NB4 (cell line): ENCODE measurements around the gene DPYD.

Experiments used
- DNase-seq: peaks from one replicate; pipeline ENCODE4 v3.0.0; 2010; ENCODE audit warnings: low read depth
- H3K4me3 ChIP-seq: one replicate; pipeline ENCODE4 v1.5.1; 2011; ENCODE audit warnings: mild to moderate bottlenecking, low read depth, low read length, moderate library complexity
- MYC ChIP-seq: IDR thresholded peaks from 2 replicates; pipeline ENCODE4 v1.6.1; 2011; ENCODE audit warnings: low read depth, low read length
- POLR2A ChIP-seq: IDR thresholded peaks from 2 replicates; pipeline ENCODE4 v1.6.1; 2011; ENCODE audit warnings: mild to moderate bottlenecking; ENCODE audit not compliant: insufficient read length; ENCODE audit errors: extremely low read depth
- TF ChIP-seq, protein P1 (sequence below): IDR thresholded peaks from one replicate; pipeline ENCODE4 v1.5.1; 2012; ENCODE audit warnings: low read depth, low read length
- TF ChIP-seq, protein P2 (sequence below): IDR thresholded peaks from 2 replicates; pipeline ENCODE4 v1.6.1; 2011; ENCODE audit warnings: low read depth, low read length

DPYD gene

DNA sequence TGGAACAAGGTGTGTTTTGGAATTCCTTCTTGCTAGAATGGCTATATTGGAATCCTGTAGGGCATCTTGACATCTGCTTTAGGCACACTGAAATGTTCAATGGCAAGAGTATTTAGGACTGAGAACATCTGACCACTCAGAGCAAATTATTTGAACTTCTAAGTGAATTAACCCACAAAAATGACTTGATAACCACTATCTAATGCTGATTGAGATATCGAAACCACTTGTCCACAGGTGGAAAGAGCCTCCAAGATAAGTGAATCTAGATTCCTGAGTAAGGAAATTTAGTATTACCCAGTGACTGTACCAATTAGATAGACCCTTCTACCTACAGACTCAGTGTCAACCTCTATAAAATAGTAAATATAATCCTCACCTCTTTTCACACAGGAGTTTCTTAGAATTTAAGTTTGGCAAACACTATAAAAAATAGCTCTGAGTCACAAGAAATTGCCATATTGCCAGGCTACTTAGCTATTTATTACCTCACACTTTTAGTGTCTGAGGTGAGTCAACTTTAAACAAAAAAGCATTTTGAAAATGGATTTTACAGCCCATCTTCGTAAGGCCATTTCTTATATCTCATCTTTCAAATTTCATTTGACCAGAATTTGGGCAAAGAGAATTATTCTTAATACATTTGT lies 777.5 kb downstream of the DPYD start:
- TF ChIP-seq, protein P1, sequence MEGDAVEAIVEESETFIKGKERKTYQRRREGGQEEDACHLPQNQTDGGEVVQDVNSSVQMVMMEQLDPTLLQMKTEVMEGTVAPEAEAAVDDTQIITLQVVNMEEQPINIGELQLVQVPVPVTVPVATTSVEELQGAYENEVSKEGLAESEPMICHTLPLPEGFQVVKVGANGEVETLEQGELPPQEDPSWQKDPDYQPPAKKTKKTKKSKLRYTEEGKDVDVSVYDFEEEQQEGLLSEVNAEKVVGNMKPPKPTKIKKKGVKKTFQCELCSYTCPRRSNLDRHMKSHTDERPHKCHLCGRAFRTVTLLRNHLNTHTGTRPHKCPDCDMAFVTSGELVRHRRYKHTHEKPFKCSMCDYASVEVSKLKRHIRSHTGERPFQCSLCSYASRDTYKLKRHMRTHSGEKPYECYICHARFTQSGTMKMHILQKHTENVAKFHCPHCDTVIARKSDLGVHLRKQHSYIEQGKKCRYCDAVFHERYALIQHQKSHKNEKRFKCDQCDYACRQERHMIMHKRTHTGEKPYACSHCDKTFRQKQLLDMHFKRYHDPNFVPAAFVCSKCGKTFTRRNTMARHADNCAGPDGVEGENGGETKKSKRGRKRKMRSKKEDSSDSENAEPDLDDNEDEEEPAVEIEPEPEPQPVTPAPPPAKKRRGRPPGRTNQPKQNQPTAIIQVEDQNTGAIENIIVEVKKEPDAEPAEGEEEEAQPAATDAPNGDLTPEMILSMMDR = no peak
- TF ChIP-seq MYC (no peak), POLR2A (no peak)
- TF ChIP-seq, protein P2, sequence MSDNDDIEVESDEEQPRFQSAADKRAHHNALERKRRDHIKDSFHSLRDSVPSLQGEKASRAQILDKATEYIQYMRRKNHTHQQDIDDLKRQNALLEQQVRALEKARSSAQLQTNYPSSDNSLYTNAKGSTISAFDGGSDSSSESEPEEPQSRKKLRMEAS = no peak
- DNase-seq = no peak
- no peak overlapping the region for H3K4me3 ChIP-seq

DNA sequence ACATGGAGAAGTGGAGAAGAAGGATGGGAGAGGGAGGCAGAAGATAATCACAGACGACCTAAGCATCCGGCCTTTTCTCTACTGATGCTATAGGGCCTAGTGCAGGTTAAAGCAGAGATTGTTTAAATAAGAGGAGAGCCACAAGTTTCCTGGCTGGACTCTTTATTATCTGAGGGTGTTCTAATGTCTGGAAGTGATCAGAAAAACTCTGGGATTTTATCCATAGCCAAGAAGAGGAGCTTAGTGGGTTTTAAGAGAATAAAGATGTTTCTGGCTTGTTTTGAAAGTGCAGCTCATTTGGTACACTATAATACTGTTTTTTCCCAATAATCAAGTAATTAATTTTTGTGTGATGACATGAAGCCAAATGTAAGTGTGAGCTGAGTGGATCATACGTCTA lies 780.2 kb downstream of the DPYD start:
- no peak for TF ChIP-seq MYC
- TF ChIP-seq, protein P2 = no peak
- no peak for TF ChIP-seq POLR2A
- TF ChIP-seq, protein P1 = no peak
- no peak for DNase-seq
- H3K4me3 ChIP-seq = no peak overlapping the region

DNA sequence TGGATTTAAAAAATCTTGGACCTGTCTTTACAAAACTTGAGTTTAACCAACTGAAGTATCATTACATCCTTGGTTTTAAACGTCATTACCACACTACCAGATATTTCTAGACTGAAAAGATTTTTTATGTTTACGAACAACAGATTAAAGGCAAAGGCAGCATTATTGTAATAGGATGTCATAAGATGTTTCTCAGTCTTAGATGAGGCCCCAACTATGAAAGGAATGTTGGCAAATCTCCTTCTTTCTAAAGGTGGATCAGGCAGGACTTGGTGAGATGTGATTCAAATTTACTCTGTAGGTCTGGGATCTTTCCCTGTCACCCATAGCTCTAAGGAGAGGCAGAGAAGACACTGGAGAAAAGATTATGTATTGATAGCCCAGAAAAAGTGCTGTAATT lies 781.3 kb downstream of the DPYD start:
- no peak for DNase-seq
- no peak overlapping the region for H3K4me3 ChIP-seq

DNA sequence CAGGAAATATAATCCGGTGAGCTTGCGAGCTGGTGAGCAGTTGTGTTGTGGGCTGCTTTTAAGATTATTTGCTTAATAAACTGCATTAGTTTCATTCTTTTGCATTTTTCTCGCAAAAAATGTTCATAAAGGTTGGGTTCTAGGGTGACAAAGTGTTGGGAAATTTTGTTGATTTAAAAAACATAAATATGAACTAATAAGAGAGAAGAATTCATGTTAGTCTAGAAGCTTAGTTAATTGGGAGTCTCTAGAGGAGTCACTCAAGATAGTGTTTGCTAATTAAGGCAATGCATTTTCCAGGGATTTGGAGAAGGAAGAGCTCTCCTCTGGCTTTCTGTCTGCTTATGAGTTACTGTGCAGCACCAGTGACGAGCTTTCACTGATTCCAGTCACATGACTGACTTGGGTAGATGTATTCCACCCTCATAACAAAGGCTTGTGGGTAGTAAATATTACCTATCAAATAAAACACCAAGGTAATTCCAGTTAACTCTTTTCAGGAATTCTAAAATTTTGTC lies 782.3 kb downstream of the DPYD start:
- no peak overlapping the region for H3K4me3 ChIP-seq
- TF ChIP-seq MYC (no peak), POLR2A (no peak)
- TF ChIP-seq, protein P1 = no peak
- TF ChIP-seq, protein P2 = no peak
- no peak for DNase-seq

More for the DNA sequence above, 781.3 kb downstream of the DPYD start:
- TF ChIP-seq, protein P1 = no peak
- TF ChIP-seq MYC = no peak
- no peak for TF ChIP-seq POLR2A
- TF ChIP-seq, protein P2 = no peak

DNA sequence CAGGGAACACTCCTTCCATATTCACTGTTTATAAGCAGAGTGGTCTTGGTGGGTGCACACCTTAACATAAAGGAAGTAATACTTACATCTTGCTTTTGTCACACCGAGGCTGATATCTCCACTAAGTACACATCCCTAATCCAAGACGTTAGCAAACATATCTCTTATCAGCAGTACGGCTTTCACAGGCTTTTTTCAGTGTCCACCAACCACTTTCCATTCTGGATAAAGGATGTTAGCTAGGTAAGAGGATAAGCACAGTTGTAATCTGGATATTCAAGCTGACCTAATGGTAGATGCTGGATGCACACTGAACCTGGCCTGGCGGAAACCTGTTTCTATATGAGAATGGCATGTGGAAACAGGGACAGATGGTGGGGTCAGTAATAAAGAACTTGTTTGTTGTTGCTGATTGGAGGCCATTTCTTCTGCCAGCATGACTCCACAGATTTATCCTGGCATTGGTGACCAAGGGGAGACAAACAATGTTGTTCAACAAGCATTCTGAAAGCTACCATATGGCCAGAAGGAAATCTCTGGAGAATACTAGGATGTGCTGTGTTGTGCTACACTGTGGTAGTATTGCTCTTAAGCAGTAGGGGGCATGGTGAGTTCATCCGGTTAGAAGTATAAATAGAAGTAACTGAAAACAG lies 782.8 kb downstream of the DPYD start:
- peak; percentile 72 for DNase-seq
- TF ChIP-seq MYC (no peak), POLR2A (no peak)
- TF ChIP-seq, protein P2 = no peak
- TF ChIP-seq, protein P1 = peak; percentile 66
- H3K4me3 ChIP-seq = no peak overlapping the region
